A673 (cell line): ENCODE measurements around the gene ATG16L2.

Experiments used
- EZH2 ChIP-seq: fragments of 200-600 bp; sonication (generic); IDR thresholded peaks from 2 replicates; pipeline ENCODE4 v1.6.1; 2017; ENCODE audit warnings: borderline replicate concordance, low read depth, mild to moderate bottlenecking, mixed read lengths, antibody characterized with exemption, low read length; ENCODE audit not compliant: poor library complexity, severe bottlenecking
- TF ChIP-seq, protein P1 (sequence below): fragments of 300-800, 200-600 bp; sonication (generic); conservative IDR thresholded peaks from 2 replicates; pipeline ENCODE4 v1.5.1; 2017; ENCODE audit warnings: low read depth, mild to moderate bottlenecking, antibody characterized with exemption, low read length, moderate library complexity, mixed read lengths

GRCh38 chr11:72775288-72776110, 38.7 kb upstream of the ATG16L2 start:
- TF ChIP-seq, protein P1, sequence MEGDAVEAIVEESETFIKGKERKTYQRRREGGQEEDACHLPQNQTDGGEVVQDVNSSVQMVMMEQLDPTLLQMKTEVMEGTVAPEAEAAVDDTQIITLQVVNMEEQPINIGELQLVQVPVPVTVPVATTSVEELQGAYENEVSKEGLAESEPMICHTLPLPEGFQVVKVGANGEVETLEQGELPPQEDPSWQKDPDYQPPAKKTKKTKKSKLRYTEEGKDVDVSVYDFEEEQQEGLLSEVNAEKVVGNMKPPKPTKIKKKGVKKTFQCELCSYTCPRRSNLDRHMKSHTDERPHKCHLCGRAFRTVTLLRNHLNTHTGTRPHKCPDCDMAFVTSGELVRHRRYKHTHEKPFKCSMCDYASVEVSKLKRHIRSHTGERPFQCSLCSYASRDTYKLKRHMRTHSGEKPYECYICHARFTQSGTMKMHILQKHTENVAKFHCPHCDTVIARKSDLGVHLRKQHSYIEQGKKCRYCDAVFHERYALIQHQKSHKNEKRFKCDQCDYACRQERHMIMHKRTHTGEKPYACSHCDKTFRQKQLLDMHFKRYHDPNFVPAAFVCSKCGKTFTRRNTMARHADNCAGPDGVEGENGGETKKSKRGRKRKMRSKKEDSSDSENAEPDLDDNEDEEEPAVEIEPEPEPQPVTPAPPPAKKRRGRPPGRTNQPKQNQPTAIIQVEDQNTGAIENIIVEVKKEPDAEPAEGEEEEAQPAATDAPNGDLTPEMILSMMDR = no peak
- TF ChIP-seq EZH2 = no peak
